ENCODE results near the gene SLC51A. TPM values are rescaled to one million over a fixed set of nuclear protein-coding genes. Genes with fewer than 3 reads are reported as not detected.

Gene SLC51A
- total and polyA plus RNA-seq, 2 of the 8 experiments (the other 6 are each of a cell fraction or from before 2014, with no cell fraction given): 6.3 to 9.8 TPM

GRCh38 chr3:196263819-196264218, 47.5 kb downstream of the SLC51A start:
- Histone ChIP-seq H4K20me1 (replicated peaks in 1 of 2; ENCODE audit: control insufficient read depth in 1 of 2, insufficient read depth in 2 of 2, low read length in 2 of 2) (peaks cover 0 to 1% of the 10 kb centered on the region in 2 experiments), H3K56ac (replicated peaks; ENCODE audit: insufficient read length, low read depth, low read length) (no peak overlapping the region), H3K9ac (replicated peaks in 1 of 4; ENCODE audit: extremely low read depth in 1 of 4, low read depth in 3 of 4, low read length in 3 of 4) (no peak overlapping the region), H3K23me2 (ENCODE audit: low read depth, low read length) (no peaks in the 10 kb centered on the region), H2BK12ac (ENCODE audit: low read depth, low read length) (no peak overlapping the region), H4K91ac (replicated peaks; ENCODE audit: insufficient read length, low read length) (no peak overlapping the region), H3K23ac (ENCODE audit: insufficient read length) (no peak overlapping the region), H3K4me2 (ENCODE audit: insufficient read depth in 1 of 2, low read depth in 2 of 2, low read length in 2 of 2) (no peak overlapping the region), H3K4me1 (replicated peaks in 1 of 4; ENCODE audit: control insufficient read depth in 3 of 4, insufficient read depth in 4 of 4, low read length in 3 of 4) (peaks cover 0 to 6% (median 1%) of the 10 kb centered on the region in 4 experiments; a peak in 2 of 7 replicates), H3K27ac (ENCODE audit: low read depth, low read length) (no peak overlapping the region), H3K79me2 (ENCODE audit: control insufficient read depth in 1 of 2, insufficient read depth in 2 of 2, low read length in 2 of 2) (no peaks in the 10 kb centered on the region), H3K4ac (replicated peaks; ENCODE audit: insufficient read length, low read depth, low read length) (no peak overlapping the region), H2BK15ac (ENCODE audit: low read length) (no peak overlapping the region), H3K14ac (ENCODE audit: insufficient read length) (no peak overlapping the region), H4K5ac (ENCODE audit: insufficient read length, low read depth, low read length) (no peak overlapping the region), H3K36me3 (ENCODE audit: control insufficient read depth in 2 of 4, insufficient read depth in 4 of 4, low read length in 3 of 4) (no peaks in the 10 kb centered on the region; a peak in 1 of 8 replicates), H2AK5ac (ENCODE audit: low read depth, low read length) (no peak overlapping the region), H2AFZ (ENCODE audit: low read length) (no peak overlapping the region), H3K4me3 (ENCODE audit: extremely low read depth in 1 of 4, insufficient read depth in 2 of 4, low read depth in 3 of 4, low read length in 4 of 4) (no peak overlapping the region), H2BK120ac (replicated peaks; ENCODE audit: low read depth, low read length) (no peak overlapping the region), H2BK5ac (ENCODE audit: low read depth, low read length) (no peak overlapping the region), H3K79me1 (ENCODE audit: low read depth, low read length) (no peaks in the 10 kb centered on the region), H2BK20ac (ENCODE audit: low read length) (no peak overlapping the region), H3K18ac (ENCODE audit: extremely low read depth, low read length) (no peak overlapping the region), H3K9me3 (ENCODE audit: insufficient read depth in 2 of 2, low read depth in 1 of 2, low read length in 1 of 2) (no peaks in the 10 kb centered on the region), H4K8ac (ENCODE audit: extremely low read depth, insufficient read depth, low read length) (no peak overlapping the region), H3K27me3 (replicated peaks in 1 of 4; ENCODE audit: control insufficient read depth in 3 of 4, extremely low read depth in 1 of 4, insufficient read depth in 3 of 4, low read length in 3 of 4) (no peaks in the 10 kb centered on the region)
- CTCF ChIA-PET (ENCODE audit: partially characterized antibody): interaction anchor here (0.7 to 1.8 kb wide), 4 partner anchors 11 to 265 kb away, joined by 3 to 8 read pairs (median 4); no protein-coding TSS in a partner anchor
- DNase-seq (ENCODE audit: low read depth in 1 of 2, low spot score in 2 of 2) (no peak), FAIRE-seq (no peak)
- POLR2A ChIA-PET (ENCODE audit: partially characterized antibody): no interaction called here
- no peak for TF ChIP-seq SUZ12 (IDR thresholded peaks at IDR 0.05; ENCODE audit: low read length)
- TF ChIP-seq HDAC6 (IDR thresholded peaks at IDR 0.05; ENCODE audit: low read depth, low read length): no peak
- TF ChIP-seq HDAC2 (IDR thresholded peaks at IDR 0.05; ENCODE audit: borderline replicate concordance in 1 of 2, low read depth in 2 of 2, low read length in 2 of 2): no peak
- 94% methylated on average over 7 of the region's 7 CpGs; no CpG with 5 or more reads in 1 of the 2 experiments for WGBS, 2 experiments (ENCODE audit: extremely low coverage in 1 of 2, insufficient coverage in 1 of 2, insufficient read length in 1 of 2, insufficient replicate concordance in 2 of 2, low coverage in 1 of 2, low lambda C conversion rate in 2 of 2, missing lambda C conversion rate in 1 of 2)
